HCT116 (cell line): ENCODE data around the gene LRRC3C. TPM values are rescaled to one million over a fixed set of nuclear protein-coding genes. Genes with fewer than 3 reads are reported as not detected.

ENCODE experiments used
- ATAC-seq: fragments of 200-7000 bp; cut with Tn5 transposase; 2 replicates; pipeline ENCODE4 v1.9.1; 2020; ENCODE audit warnings: mild to moderate bottlenecking, moderate library complexity
- BruUV-seq: library from RNA; stranded (reverse); fragments of 400-500 nt; replicated peaks from 2 replicates; lab custom pipeline; 2021; lab: Mats Ljungman, UMichigan
- CTCF ChIA-PET: fragments of 300-600 bp; sonication (Branson Sonifier 250); formaldehyde crosslinking; loops from one replicate; lab custom pipeline; 2021; ENCODE audit warnings: antibody characterized with exemption; lab: Charles Lee
- POLR2A ChIA-PET: fragments of 300-600, 350-600 bp; sonication (Branson Sonifier 250); formaldehyde crosslinking; loops from one replicate; lab custom pipeline; 2021; ENCODE audit warnings: antibody characterized with exemption; lab: Charles Lee
- RAD21 ChIA-PET, 2 experiments: fragments of 300-600 bp; sonication (Branson Sonifier 250); formaldehyde crosslinking; loops; one replicate each; lab custom pipeline; 2023; ENCODE audit warnings: low total read pairs in 2 of 2; ENCODE audit not compliant: uncharacterized antibody in 2 of 2, unreplicated experiment in 2 of 2, low non-redundant PET in 1 of 2; lab: Charles Lee
- DNase-seq: peaks from one replicate; pipeline ENCODE4 v3.0.0-alpha.2; 2010; ENCODE audit warnings: low read depth, low spot score
- H2AFZ ChIP-seq: fragments of 200-600 bp; shearing (Covaris generic), sonication (generic); 2 replicates; pipeline ENCODE4 v1.6.1; 2017; ENCODE audit warnings: low read depth, mixed run types, mixed read lengths, antibody characterized with exemption, low read length; ENCODE audit not compliant: poor library complexity, severe bottlenecking
- H3K27ac ChIP-seq: 2 replicates; pipeline ENCODE4 v1.5.1; 2012; ENCODE audit warnings: low read depth, low read length
- H3K27me3 ChIP-seq: fragments of 200-600 bp; sonication (generic); 2 replicates; pipeline ENCODE4 v1.6.1; 2016; ENCODE audit warnings: mixed run types, low read length, mixed read lengths; ENCODE audit not compliant: insufficient read depth
- H3K36me3 ChIP-seq, 2 experiments: fragments of 200-500 bp in 1 of 2; fragments of 200-600 bp in 1 of 2; sonication (Bioruptor generic) in 1 of 2; sonication (generic) in 1 of 2; 2 replicates each; pipeline versions ENCODE4 v1.5.1 to v1.6.1; 2014 to 2016; ENCODE audit warnings: low read length in 2 of 2, inconsistent platforms in 1 of 2, mixed read lengths in 1 of 2, mixed run types in 1 of 2; ENCODE audit not compliant: insufficient read depth in 2 of 2, control insufficient read depth in 1 of 2
- H3K4me1 ChIP-seq, 2 experiments: fragments of 200-600 bp in 1 of 2; sonication (generic) in 1 of 2; 2 replicates each; pipeline versions ENCODE4 v1.5.1 to v1.6.1; 2012 to 2017; ENCODE audit warnings: low read length in 2 of 2, inconsistent platforms in 1 of 2, mild to moderate bottlenecking in 1 of 2, mixed read lengths in 1 of 2, mixed run types in 1 of 2, moderate library complexity in 1 of 2; ENCODE audit not compliant: insufficient read depth in 2 of 2, control insufficient read depth in 1 of 2
- H3K4me2 ChIP-seq: fragments of 200-600 bp; sonication (generic); 2 replicates; pipeline ENCODE4 v1.6.1; 2017; ENCODE audit warnings: mixed run types, low read length, mixed read lengths
- H3K4me3 ChIP-seq, 2 experiments: fragments of 200-600 bp in 1 of 2; sonication (generic) in 1 of 2; replicated peaks in 1 of 2; 2 replicates each; pipeline ENCODE4 v1.5.1; 2011 to 2016; ENCODE audit warnings: low read length in 2 of 2, control low read depth in 1 of 2, low read depth in 1 of 2, mild to moderate bottlenecking in 1 of 2, mixed read lengths in 1 of 2, mixed run types in 1 of 2
- H3K79me2 ChIP-seq: fragments of 200-600 bp; sonication (generic); 2 replicates; pipeline ENCODE4 v1.6.1; 2017; ENCODE audit warnings: mild to moderate bottlenecking, mixed run types, low read length, moderate library complexity, mixed read lengths; ENCODE audit not compliant: insufficient read depth
- H3K9ac ChIP-seq: fragments of 200-600 bp; sonication (generic); 2 replicates; pipeline ENCODE4 v1.6.1; 2016; ENCODE audit warnings: low read length, mixed read lengths
- H3K9me2 ChIP-seq: fragments of 200-600 bp; sonication (generic), shearing (Covaris generic); 2 replicates; pipeline ENCODE4 v1.6.1; 2017; ENCODE audit warnings: mixed run types, mild to moderate bottlenecking, moderate library complexity; ENCODE audit not compliant: insufficient read depth
- H3K9me3 ChIP-seq, 2 experiments: fragments of 200-500 bp in 1 of 2; fragments of 200-600 bp in 1 of 2; sonication (Bioruptor generic) in 1 of 2; sonication (generic) in 1 of 2; 2 replicates each; pipeline ENCODE4 v1.6.1; 2014 to 2017; ENCODE audit warnings: low read length in 2 of 2, mixed read lengths in 2 of 2, inconsistent platforms in 1 of 2, low read depth in 1 of 2, mild to moderate bottlenecking in 1 of 2, mixed run types in 1 of 2, moderate library complexity in 1 of 2; ENCODE audit not compliant: control insufficient read depth in 1 of 2, insufficient read depth in 1 of 2
- H4K20me1 ChIP-seq: fragments of 200-600 bp; sonication (generic), shearing (Covaris generic); 2 replicates; pipeline ENCODE4 v1.6.1; 2017; ENCODE audit warnings: mixed run types, mild to moderate bottlenecking, moderate library complexity; ENCODE audit not compliant: insufficient read depth
- CBX3 ChIP-seq: IDR thresholded peaks from 2 replicates; pipeline ENCODE4 v1.6.1; 2012; ENCODE audit warnings: low read depth
- ELF1 ChIP-seq: IDR thresholded peaks from 2 replicates; pipeline ENCODE4 v1.6.1; 2012; ENCODE audit warnings: low read depth, borderline replicate concordance
- EZH2 ChIP-seq: fragments of 200-600 bp; sonication (generic); IDR thresholded peaks from 2 replicates; pipeline ENCODE4 v1.6.1; 2017; ENCODE audit warnings: antibody characterized with exemption, mixed run types
- EZH2phosphoT487 ChIP-seq: fragments of 200-600 bp; IDR thresholded peaks from 2 replicates; pipeline ENCODE4 v1.6.1; 2018; ENCODE audit warnings: antibody characterized with exemption, borderline replicate concordance
- JUND ChIP-seq: IDR thresholded peaks from 2 replicates; pipeline ENCODE4 v1.6.1; 2012
- POLR2A ChIP-seq: IDR thresholded peaks from 2 replicates; pipeline ENCODE4 v1.7.0; 2011; ENCODE audit warnings: borderline replicate concordance; ENCODE audit not compliant: insufficient read depth, insufficient read length; ENCODE audit errors: extremely low read depth
- RAD21 ChIP-seq: IDR thresholded peaks from 2 replicates; pipeline ENCODE4 v1.6.1; 2012; ENCODE audit warnings: low read depth, mild to moderate bottlenecking
- SRF ChIP-seq: IDR thresholded peaks from 2 replicates; pipeline ENCODE4 v1.6.1; 2012; ENCODE audit warnings: low read depth
- intact Hi-C: fragments of 100-400 bp; cut with micrococcal nuclease; formaldehyde crosslinking; loops from 2 replicates; pipeline ENCODE4 v1.10.0; 2022
- total RNA-seq: library from RNA; stranded (reverse); gene quantifications from one replicate; pipeline ENCODE4 v1.2.1, GENCODE V29; 2021; ENCODE audit not compliant: unreplicated experiment
- TF ChIP-seq, protein P1 (sequence below): IDR thresholded peaks from 2 replicates; pipeline ENCODE4 v1.6.1; 2012
- TF ChIP-seq, protein P2 (sequence below): IDR thresholded peaks from 2 replicates; pipeline ENCODE4 v1.6.1; 2012; ENCODE audit warnings: low read depth

Gene LRRC3C
- total RNA-seq, 1 experiment from 2014 or later: not detected

DNA sequence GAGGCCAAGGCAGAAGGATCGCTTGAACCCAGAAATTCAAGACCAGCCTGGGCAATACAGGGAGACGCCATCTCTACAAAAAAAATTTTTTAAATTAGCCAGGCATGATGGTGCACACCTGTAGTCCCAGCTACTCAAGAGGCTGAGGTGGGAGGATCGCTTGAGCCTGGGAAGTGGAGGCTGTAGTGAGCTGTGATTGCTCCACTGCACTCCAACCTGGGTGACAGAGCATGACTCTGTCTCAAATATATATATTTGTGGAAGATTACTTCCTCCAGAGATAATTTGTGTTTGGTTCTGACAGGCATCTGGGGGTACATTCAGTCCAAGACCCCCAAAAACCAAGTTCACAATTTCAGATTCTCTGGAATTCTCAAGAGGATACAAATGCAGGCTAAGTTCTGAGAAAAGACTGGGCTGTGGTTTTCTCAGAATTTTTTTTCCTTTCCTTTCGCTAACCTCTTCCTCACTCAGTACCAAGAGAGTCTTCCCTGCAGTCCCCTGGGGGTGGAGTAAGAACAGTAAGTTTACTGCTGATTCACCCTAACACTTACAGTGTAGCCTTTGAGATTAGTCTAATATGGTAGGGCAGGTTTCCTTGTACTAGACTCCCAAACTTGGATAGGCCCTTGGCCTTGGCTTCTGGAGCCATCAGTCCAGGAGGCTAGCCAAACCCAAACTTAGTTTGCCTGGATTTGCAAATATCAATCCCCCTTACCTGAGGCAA is 24.2 kb upstream of the LRRC3C start:
- DNase-seq: no peak

More for the DNA sequence above, 24.2 kb upstream of the LRRC3C start:
- Histone ChIP-seq H3K79me2 (no peaks in the 10 kb centered on the region), H3K9me3 (no peaks in the 10 kb centered on the region), H2AFZ (no peak overlapping the region), H3K4me3 (no peak overlapping the region), H3K27me3 (no peaks in the 10 kb centered on the region), H3K9me2 (no peaks in the 10 kb centered on the region), H3K4me1 (no peaks in the 10 kb centered on the region), H4K20me1 (no peaks in the 10 kb centered on the region), H3K36me3 (no peaks in the 10 kb centered on the region), H3K27ac (no peak overlapping the region), H3K4me2 (no peak overlapping the region), H3K9ac (no peak overlapping the region)
- BruUV-seq: no TSS peak
- POLR2A ChIA-PET: no interaction called here
- CTCF ChIA-PET: no interaction called here
- TF ChIP-seq ELF1 (no peak), CBX3 (no peak), EZH2 (no peak), JUND (no peak), RAD21 (no peak), EZH2phosphoT487 (no peak), SRF (no peak), POLR2A (no peak)
- TF ChIP-seq, protein P1, sequence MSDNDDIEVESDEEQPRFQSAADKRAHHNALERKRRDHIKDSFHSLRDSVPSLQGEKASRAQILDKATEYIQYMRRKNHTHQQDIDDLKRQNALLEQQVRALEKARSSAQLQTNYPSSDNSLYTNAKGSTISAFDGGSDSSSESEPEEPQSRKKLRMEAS: no peak
- TF ChIP-seq, protein P2, sequence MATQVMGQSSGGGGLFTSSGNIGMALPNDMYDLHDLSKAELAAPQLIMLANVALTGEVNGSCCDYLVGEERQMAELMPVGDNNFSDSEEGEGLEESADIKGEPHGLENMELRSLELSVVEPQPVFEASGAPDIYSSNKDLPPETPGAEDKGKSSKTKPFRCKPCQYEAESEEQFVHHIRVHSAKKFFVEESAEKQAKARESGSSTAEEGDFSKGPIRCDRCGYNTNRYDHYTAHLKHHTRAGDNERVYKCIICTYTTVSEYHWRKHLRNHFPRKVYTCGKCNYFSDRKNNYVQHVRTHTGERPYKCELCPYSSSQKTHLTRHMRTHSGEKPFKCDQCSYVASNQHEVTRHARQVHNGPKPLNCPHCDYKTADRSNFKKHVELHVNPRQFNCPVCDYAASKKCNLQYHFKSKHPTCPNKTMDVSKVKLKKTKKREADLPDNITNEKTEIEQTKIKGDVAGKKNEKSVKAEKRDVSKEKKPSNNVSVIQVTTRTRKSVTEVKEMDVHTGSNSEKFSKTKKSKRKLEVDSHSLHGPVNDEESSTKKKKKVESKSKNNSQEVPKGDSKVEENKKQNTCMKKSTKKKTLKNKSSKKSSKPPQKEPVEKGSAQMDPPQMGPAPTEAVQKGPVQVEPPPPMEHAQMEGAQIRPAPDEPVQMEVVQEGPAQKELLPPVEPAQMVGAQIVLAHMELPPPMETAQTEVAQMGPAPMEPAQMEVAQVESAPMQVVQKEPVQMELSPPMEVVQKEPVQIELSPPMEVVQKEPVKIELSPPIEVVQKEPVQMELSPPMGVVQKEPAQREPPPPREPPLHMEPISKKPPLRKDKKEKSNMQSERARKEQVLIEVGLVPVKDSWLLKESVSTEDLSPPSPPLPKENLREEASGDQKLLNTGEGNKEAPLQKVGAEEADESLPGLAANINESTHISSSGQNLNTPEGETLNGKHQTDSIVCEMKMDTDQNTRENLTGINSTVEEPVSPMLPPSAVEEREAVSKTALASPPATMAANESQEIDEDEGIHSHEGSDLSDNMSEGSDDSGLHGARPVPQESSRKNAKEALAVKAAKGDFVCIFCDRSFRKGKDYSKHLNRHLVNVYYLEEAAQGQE: no peak
- intact Hi-C loops: no loop called here
- ATAC-seq: no peak
- RAD21 ChIA-PET: no interaction called here
